Colonic mucosa (tissue), 4 donors: ENCODE measurements around the gene IL1RAPL2. TPM values are rescaled to one million over a fixed set of nuclear protein-coding genes. Genes with fewer than 3 reads are reported as not detected.

Experiments used
- DNase-seq: peaks from one replicate; pipeline ENCODE4 v3.0.0-alpha.2; 2020
- H3K27ac ChIP-seq: fragments of 200-600 bp; one replicate; pipeline ENCODE4 v1.8.0; 2021
- H3K27me3 ChIP-seq: fragments of 200-600 bp; one replicate; pipeline ENCODE4 v1.8.0; 2021
- H3K36me3 ChIP-seq: fragments of 200-600 bp; one replicate; pipeline ENCODE4 v1.8.0; 2021
- H3K4me1 ChIP-seq: fragments of 200-600 bp; one replicate; pipeline ENCODE4 v1.8.0; 2021; ENCODE audit warnings: mild to moderate bottlenecking
- H3K4me3 ChIP-seq: fragments of 200-600 bp; one replicate; pipeline ENCODE4 v1.8.0; 2021
- H3K9ac ChIP-seq, 2 donors: one replicate each; pipeline ENCODE4 v1.7.0; 2013; ENCODE audit warnings: control low read depth in 2 of 2, low read depth in 2 of 2, low read length in 2 of 2
- H3K9me3 ChIP-seq: fragments of 200-600 bp; one replicate; pipeline ENCODE4 v1.8.0; 2021
- CTCF ChIP-seq: fragments of 200-600 bp; IDR thresholded peaks from one replicate; pipeline ENCODE4 v1.8.0; 2022; ENCODE audit warnings: antibody characterized with exemption, mild to moderate bottlenecking
- intact Hi-C: fragments of 100-400 bp; cut with DNase I; formaldehyde crosslinking; loops from one replicate; pipeline ENCODE4 v1.14.1; 2022
- total RNA-seq, 2 donors: library from RNA; stranded (reverse); fragmentation: NEBNext Ultra II Directional in 1 of 2; extraction: Animal tissue kit (Norgen Biotek cat#: 25700) in 1 of 2; gene quantifications; one replicate each; pipeline ENCODE4 v1.2.1, GENCODE V29; 2021
- donor health status: healthy.
- donor health status: DM: no; HTN: no; CAD: no.
- donor health status: DM: no; HTN: no; CAD: no.

Gene IL1RAPL2
- total RNA-seq, 2 donors from 2014 or later: not detected

GRCh38 chrX:105313596-105313995, 747.6 kb downstream of the IL1RAPL2 start:
- intact Hi-C loops: no loop called here
- Histone ChIP-seq H3K27ac (no peak overlapping the region), H3K27me3 (no peaks in the 10 kb centered on the region), H3K36me3 (no peaks in the 10 kb centered on the region), H3K9ac (no peak overlapping the region), H3K9me3 (no peaks in the 10 kb centered on the region), H3K4me1 (no peaks in the 10 kb centered on the region), H3K4me3 (no peak overlapping the region)
- TF ChIP-seq CTCF: no peak
- DNase-seq: no peak

- Histone ChIP-seq H3K27me3 (no peaks in the 10 kb centered on the region), H3K9ac (no peak overlapping the region), H3K9me3 (no peaks in the 10 kb centered on the region)
Observed at GRCh38 chrX:105314458-105314857, 748.5 kb downstream of the IL1RAPL2 start.

GRCh38 chrX:105315248-105315647, 749.2 kb downstream of the IL1RAPL2 start:
- Histone ChIP-seq H3K9ac (no peak overlapping the region), H3K27ac (no peak overlapping the region)

More at GRCh38 chrX:105314458-105314857, 748.5 kb downstream of the IL1RAPL2 start:
- no peak for DNase-seq
- no peaks in the 10 kb centered on the region for H3K4me1 ChIP-seq
- intact Hi-C loops: no loop called here
- TF ChIP-seq CTCF: no peak
- H3K4me3 ChIP-seq: no peak overlapping the region
- no peaks in the 10 kb centered on the region for H3K36me3 ChIP-seq
- no peak overlapping the region for H3K27ac ChIP-seq

GRCh38 chrX:105317117-105317516, 751.1 kb downstream of the IL1RAPL2 start:
- no peak for DNase-seq
- Histone ChIP-seq H3K27me3 (no peaks in the 10 kb centered on the region), H3K9ac (no peak overlapping the region), H3K4me3 (no peak overlapping the region), H3K4me1 (no peaks in the 10 kb centered on the region), H3K9me3 (no peaks in the 10 kb centered on the region), H3K36me3 (no peaks in the 10 kb centered on the region), H3K27ac (no peak overlapping the region)
- no peak for TF ChIP-seq CTCF
- intact Hi-C loops: no loop called here

More at GRCh38 chrX:105315248-105315647, 749.2 kb downstream of the IL1RAPL2 start:
- Histone ChIP-seq H3K27me3 (no peaks in the 10 kb centered on the region), H3K36me3 (no peaks in the 10 kb centered on the region), H3K9me3 (no peaks in the 10 kb centered on the region), H3K4me1 (no peaks in the 10 kb centered on the region), H3K4me3 (no peak overlapping the region)
- DNase-seq: no peak
- no peak for TF ChIP-seq CTCF
- intact Hi-C loops: no loop called here

GRCh38 chrX:105323928-105324327, 757.9 kb downstream of the IL1RAPL2 start:
- no peaks in the 10 kb centered on the region for H3K27me3 ChIP-seq
- no peaks in the 10 kb centered on the region for H3K36me3 ChIP-seq
- no peaks in the 10 kb centered on the region for H3K9me3 ChIP-seq
- H3K4me3 ChIP-seq: no peak overlapping the region
- intact Hi-C loops: no loop called here
- H3K4me1 ChIP-seq: no peaks in the 10 kb centered on the region
- H3K9ac ChIP-seq: no peak overlapping the region
- no peak for TF ChIP-seq CTCF
- no peak for DNase-seq
- H3K27ac ChIP-seq: no peak overlapping the region

- DNase-seq: no peak
- H3K9me3 ChIP-seq: no peaks in the 10 kb centered on the region
- TF ChIP-seq CTCF: no peak
- intact Hi-C loops: no loop called here
- H3K36me3 ChIP-seq: no peaks in the 10 kb centered on the region
- no peak overlapping the region for H3K9ac ChIP-seq
- H3K27me3 ChIP-seq: no peaks in the 10 kb centered on the region
- H3K27ac ChIP-seq: no peak overlapping the region
- H3K4me3 ChIP-seq: no peak overlapping the region
- H3K4me1 ChIP-seq: no peaks in the 10 kb centered on the region
Observed at GRCh38 chrX:105328773-105329172, 762.8 kb downstream of the IL1RAPL2 start.
